H9 (cell line): ENCODE results near the gene CDH20. TPM values are rescaled to one million over a fixed set of nuclear protein-coding genes. Genes with fewer than 3 reads are reported as not detected.
"Not testable (repeated sequence)": the region's sequence is repeated elsewhere in the genome, so short reads cannot be mapped to it uniquely, and the experiment has no call there.

Experiments used
- DNase-seq: peaks from one replicate; pipeline ENCODE4 v3.0.0-alpha.2; 2017
- H2AFZ ChIP-seq: one replicate; pipeline ENCODE4 v1.6.1; 2013; ENCODE audit warnings: mild to moderate bottlenecking, low read length, control low read depth, moderate library complexity
- H2AK5ac ChIP-seq: 2 replicates; pipeline ENCODE4 v1.6.1; 2013; ENCODE audit warnings: low read length, control low read depth, mixed read lengths; ENCODE audit not compliant: insufficient read length
- H2BK120ac ChIP-seq: one replicate; pipeline ENCODE4 v1.6.1; 2013; ENCODE audit warnings: low read depth, mild to moderate bottlenecking, low read length, control low read depth, inconsistent platforms; ENCODE audit not compliant: poor library complexity, severe bottlenecking
- H2BK12ac ChIP-seq: 2 replicates; pipeline ENCODE4 v1.6.1; 2013; ENCODE audit warnings: low read length, control low read depth, mixed read lengths, low read depth; ENCODE audit not compliant: insufficient read length
- H2BK15ac ChIP-seq: 2 replicates; pipeline ENCODE4 v1.6.1; 2013; ENCODE audit warnings: low read depth, low read length, control low read depth
- H2BK20ac ChIP-seq: one replicate; pipeline ENCODE4 v1.6.1; 2013; ENCODE audit warnings: low read depth, mild to moderate bottlenecking, low read length, control low read depth, inconsistent platforms; ENCODE audit not compliant: poor library complexity, severe bottlenecking
- H2BK5ac ChIP-seq: 2 replicates; pipeline ENCODE4 v1.6.1; 2013; ENCODE audit warnings: low read length, control low read depth, mixed read lengths; ENCODE audit not compliant: insufficient read length
- H3K14ac ChIP-seq: 2 replicates; pipeline ENCODE4 v1.6.1; 2013; ENCODE audit warnings: low read length, control low read depth; ENCODE audit not compliant: insufficient read depth
- H3K18ac ChIP-seq: 2 replicates; pipeline ENCODE4 v1.6.1; 2013; ENCODE audit warnings: low read depth, mild to moderate bottlenecking, mixed read lengths, low read length, control low read depth; ENCODE audit not compliant: insufficient read length
- H3K23ac ChIP-seq: 2 replicates; pipeline ENCODE4 v1.6.1; 2013; ENCODE audit warnings: low read length, control low read depth, mixed read lengths, low read depth; ENCODE audit not compliant: insufficient read length
- H3K23me2 ChIP-seq: 2 replicates; pipeline ENCODE4 v1.6.1; 2013; ENCODE audit warnings: low read depth, mild to moderate bottlenecking, mixed read lengths, low read length, control low read depth; ENCODE audit not compliant: insufficient read length, poor library complexity, severe bottlenecking
- H3K27ac ChIP-seq: 2 replicates; pipeline ENCODE4 v1.5.1; 2013; ENCODE audit warnings: low read length, control low read depth, mixed read lengths, low read depth; ENCODE audit not compliant: insufficient read length
- H3K27me3 ChIP-seq: 2 replicates; pipeline ENCODE4 v1.6.1; 2013; ENCODE audit warnings: low read length, control low read depth, inconsistent platforms; ENCODE audit not compliant: insufficient read depth
- H3K4ac ChIP-seq: 2 replicates; pipeline ENCODE4 v1.6.1; 2013; ENCODE audit warnings: low read depth, mild to moderate bottlenecking, control low read depth, inconsistent platforms, low read length, moderate library complexity
- H3K4me1 ChIP-seq: 2 replicates; pipeline ENCODE4 v1.6.1; 2013; ENCODE audit warnings: low read length, control low read depth, inconsistent platforms; ENCODE audit not compliant: insufficient read depth
- H3K4me2 ChIP-seq: 2 replicates; pipeline ENCODE4 v1.6.1; 2013; ENCODE audit warnings: low read length, control low read depth, mixed read lengths; ENCODE audit not compliant: insufficient read length, insufficient read depth
- H3K56ac ChIP-seq: 2 replicates; pipeline ENCODE4 v1.6.1; 2013; ENCODE audit warnings: low read depth, mild to moderate bottlenecking, mixed read lengths, low read length, control low read depth; ENCODE audit not compliant: insufficient read length
- H3K79me1 ChIP-seq: 2 replicates; pipeline ENCODE4 v1.6.1; 2013; ENCODE audit warnings: low read depth, mild to moderate bottlenecking, moderate library complexity, low read length, control low read depth, inconsistent platforms; ENCODE audit not compliant: insufficient read depth, poor library complexity, severe bottlenecking
- H3K79me2 ChIP-seq: 2 replicates; pipeline ENCODE4 v1.6.1; 2013; ENCODE audit warnings: low read length, control low read depth, inconsistent platforms; ENCODE audit not compliant: insufficient read depth
- H3K9ac ChIP-seq: 2 replicates; pipeline ENCODE4 v1.6.1; 2013; ENCODE audit warnings: low read length, control low read depth, mixed read lengths; ENCODE audit not compliant: insufficient read length; ENCODE audit errors: extremely low read depth
- H3K9me3 ChIP-seq: one replicate; pipeline ENCODE4 v1.6.1; 2013; ENCODE audit warnings: low read depth, low read length, inconsistent platforms; ENCODE audit not compliant: control insufficient read depth
- H3T11ph ChIP-seq: one replicate; pipeline ENCODE4 v1.6.1; 2013; ENCODE audit warnings: mild to moderate bottlenecking, low read length, control low read depth, inconsistent platforms
- H4K20me1 ChIP-seq: one replicate; pipeline ENCODE4 v1.6.1; 2013; ENCODE audit not compliant: control insufficient read depth, insufficient read length, insufficient read depth
- H4K5ac ChIP-seq: 2 replicates; pipeline ENCODE4 v1.6.1; 2013; ENCODE audit warnings: low read depth, mild to moderate bottlenecking, mixed read lengths, low read length, control low read depth; ENCODE audit not compliant: insufficient read length
- H4K8ac ChIP-seq: replicated peaks from 2 replicates; pipeline ENCODE4 v1.6.1; 2013; ENCODE audit warnings: low read length, control low read depth, mixed read lengths, low read depth; ENCODE audit not compliant: insufficient read length
- H4K91ac ChIP-seq: 2 replicates; pipeline ENCODE4 v1.6.1; 2013; ENCODE audit warnings: low read depth, mild to moderate bottlenecking, moderate library complexity, mixed read lengths, low read length, control low read depth; ENCODE audit not compliant: insufficient read length
- H3K27ac Mint-ChIP-seq, 3 experiments: 2 replicates in 2 of 3; 3 replicates in 1 of 3; pipeline ENCODE4 v1.8.0; 2020 to 2021; ENCODE audit warnings: mixed read lengths in 3 of 3, mild to moderate bottlenecking in 1 of 3, moderate library complexity in 1 of 3
- H3K27me3 Mint-ChIP-seq: 2 replicates; pipeline ENCODE4 v1.8.0; 2021; ENCODE audit warnings: low read depth, mild to moderate bottlenecking, moderate library complexity, mixed read lengths
- H3K36me3 Mint-ChIP-seq, 3 experiments: 2 replicates in 2 of 3; 3 replicates in 1 of 3; pipeline ENCODE4 v1.8.0; 2020 to 2021; ENCODE audit warnings: low read depth in 3 of 3, mixed read lengths in 3 of 3; ENCODE audit not compliant: insufficient read depth in 1 of 3
- H3K4me1 Mint-ChIP-seq, 2 experiments: 2 replicates each; pipeline ENCODE4 v1.8.0; 2020; ENCODE audit warnings: mixed read lengths in 2 of 2
- H3K4me3 Mint-ChIP-seq, 2 experiments: 2 replicates in 1 of 2; 3 replicates in 1 of 2; pipeline ENCODE4 v1.8.0; 2020 to 2021; ENCODE audit warnings: mild to moderate bottlenecking in 2 of 2, mixed read lengths in 2 of 2, moderate library complexity in 1 of 2
- H3K9me3 Mint-ChIP-seq, 2 experiments: 2 replicates in 1 of 2; 3 replicates in 1 of 2; pipeline ENCODE4 v1.8.0; 2020; ENCODE audit warnings: mild to moderate bottlenecking in 2 of 2, mixed read lengths in 2 of 2, moderate library complexity in 1 of 2
- CTCF ChIP-seq: fragments of 200-600 bp; sonication (generic); conservative IDR thresholded peaks from 3 replicates; pipeline ENCODE4 v1.8.0; 2021; ENCODE audit warnings: antibody characterized with exemption, mild to moderate bottlenecking
- WGBS: extraction: QIAGEN DNeasy Blood & Tissue Kit; methylation state at CpG from one replicate; pipeline ENCODE4 v1.1.7; 2013; ENCODE audit warnings: missing lambda C conversion rate, low lambda C conversion rate, mixed read lengths; ENCODE audit not compliant: insufficient read length; ENCODE audit errors: extremely low coverage; 5-methylcytosine and 5-hydroxymethylcytosine counted together
- total RNA-seq: library from RNA; stranded (reverse); gene quantifications from 2 replicates; pipeline ENCODE4 v1.2.1, GENCODE V29; 2021

The CDH20 gene
- total RNA-seq, 1 experiment from 2014 or later = not detected

DNA sequence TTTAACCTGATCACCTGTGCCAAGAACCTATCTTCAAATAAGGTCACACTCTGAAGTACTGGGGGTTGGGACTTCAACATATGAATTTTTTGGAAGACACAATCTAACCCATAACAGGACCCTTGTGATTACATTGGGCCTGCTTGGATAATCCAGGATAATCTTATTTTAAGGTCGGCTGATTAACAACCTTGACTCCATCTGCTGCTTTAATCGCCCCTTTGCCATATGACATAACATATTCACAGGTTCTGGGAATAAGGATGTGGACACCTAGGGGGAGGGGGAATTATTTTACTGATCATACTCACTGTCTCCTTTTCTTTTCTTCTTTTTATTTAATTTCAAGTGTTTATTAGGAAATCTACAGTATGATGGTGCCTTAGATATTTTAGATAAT is 34.8 kb downstream of the CDH20 start:
- H2BK20ac ChIP-seq = no peak overlapping the region
- no peak overlapping the region for H3K9ac ChIP-seq
- no peaks in the 10 kb centered on the region for H4K20me1 ChIP-seq
- no peak overlapping the region for H4K5ac ChIP-seq
- no peak overlapping the region for H2AK5ac ChIP-seq
- no peak overlapping the region for H2BK15ac ChIP-seq
- H3K36me3 Mint-ChIP-seq = no peaks in the 10 kb centered on the region
- no peak overlapping the region for H3K27ac ChIP-seq
- no peaks in the 10 kb centered on the region for H3K9me3 Mint-ChIP-seq
- H2AFZ ChIP-seq = no peak overlapping the region
- H3K27ac Mint-ChIP-seq = no peak overlapping the region
- no CpG with 5 or more reads among the region's 2 CpGs for whole genome bisulfite sequencing
- no peak for DNase-seq
- no peak overlapping the region for H4K91ac ChIP-seq
- H2BK12ac ChIP-seq = no peak overlapping the region
- TF ChIP-seq CTCF = no peak
- no peak overlapping the region for H3K4me2 ChIP-seq
- H3K4ac ChIP-seq = no peak overlapping the region
- H3K18ac ChIP-seq = no peak overlapping the region
- H3K23ac ChIP-seq = no peak overlapping the region
- no peak overlapping the region for H2BK120ac ChIP-seq
- no peaks in the 10 kb centered on the region for H3K9me3 ChIP-seq
- no peak overlapping the region for H3K56ac ChIP-seq
- no peak overlapping the region for H4K8ac ChIP-seq
- H3K79me2 ChIP-seq = no peaks in the 10 kb centered on the region
- no peak overlapping the region for H3K14ac ChIP-seq
- H2BK5ac ChIP-seq = no peak overlapping the region
- no peak overlapping the region for H3T11ph ChIP-seq
- H3K79me1 ChIP-seq = no peaks in the 10 kb centered on the region
- no peaks in the 10 kb centered on the region for H3K23me2 ChIP-seq
- no peaks in the 10 kb centered on the region for H3K27me3 Mint-ChIP-seq
- no peaks in the 10 kb centered on the region for H3K4me1 ChIP-seq
- H3K27me3 ChIP-seq = no peaks in the 10 kb centered on the region
- H3K4me1 Mint-ChIP-seq = no peaks in the 10 kb centered on the region
- no peak overlapping the region for H3K4me3 Mint-ChIP-seq

DNA sequence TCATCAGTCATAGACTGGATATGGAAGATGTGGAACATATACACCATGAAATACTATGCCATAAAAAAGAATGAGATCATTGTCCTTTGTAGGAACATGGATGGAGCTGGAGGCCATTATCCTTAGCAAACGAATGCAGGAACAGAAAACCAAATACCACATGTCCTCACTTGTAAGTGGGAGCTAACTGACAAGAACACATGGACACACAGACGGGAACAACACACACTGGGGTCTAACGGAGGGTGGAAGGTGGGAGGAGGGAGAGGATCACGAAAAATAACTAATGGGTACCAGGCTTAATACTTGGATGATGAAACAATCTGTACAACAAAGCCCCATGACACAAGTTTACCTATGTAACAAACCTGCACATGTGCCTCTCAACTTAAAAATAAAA is 36.4 kb downstream of the CDH20 start:
- H4K8ac ChIP-seq, H4K5ac ChIP-seq, H3K4me3 Mint-ChIP-seq, H2BK120ac ChIP-seq, DNase-seq, H2BK5ac ChIP-seq, H2BK15ac ChIP-seq, H3K14ac ChIP-seq, H3K27ac ChIP-seq, H3K79me1 ChIP-seq, H3K9ac ChIP-seq, H3K79me2 ChIP-seq, H4K91ac ChIP-seq, H3K23me2 ChIP-seq, H3K36me3 Mint-ChIP-seq, H3K9me3 Mint-ChIP-seq, H2AFZ ChIP-seq, H3K4me1 ChIP-seq, H2BK20ac ChIP-seq, H4K20me1 ChIP-seq, H3T11ph ChIP-seq, H3K27me3 Mint-ChIP-seq, H3K4me1 Mint-ChIP-seq, H3K56ac ChIP-seq, H3K4ac ChIP-seq, H3K4me2 ChIP-seq, H3K23ac ChIP-seq, H3K27me3 ChIP-seq, H2BK12ac ChIP-seq, H3K9me3 ChIP-seq, H2AK5ac ChIP-seq, H3K18ac ChIP-seq: not testable (repeated sequence)
- peak overlapping the region in 2 of 3 experiments; percentile 50 to 52; a peak in 2 of 7 replicates for H3K27ac Mint-ChIP-seq
- WGBS = no CpG with 5 or more reads among the region's 4 CpGs
